Measurements from ENCODE around the gene C17orf107. TPM values are rescaled to one million over a fixed set of nuclear protein-coding genes. Genes with fewer than 3 reads are reported as not detected.

C17orf107 gene
- total and polyA plus RNA-seq, 2 experiments from 2014 or later, result 8.8 to 9.1 TPM

- Histone ChIP-seq H3K27me3 (no peaks in the 10 kb centered on the region), H2AFZ (peak within 1 kb of the TSS; percentile 72), H3K4me1 (ENCODE audit: insufficient read depth) (peaks cover 31% of the 10 kb centered on the region), H3K4me2 (peak within 1 kb of the TSS; percentile 86), H3K9me3 (ENCODE audit: low read depth) (no peaks in the 10 kb centered on the region), H4K20me1 (ENCODE audit: insufficient read depth, poor library complexity, severe bottlenecking) (peaks cover 21% of the 10 kb centered on the region), H3K4me3 (peak within 1 kb of the TSS; percentile 91), H3K36me3 (replicated peaks; ENCODE audit: insufficient read depth, low read depth) (no peaks in the 10 kb centered on the region), H3K9me2 (replicated peaks; ENCODE audit: insufficient read depth) (no peaks in the 10 kb centered on the region), H3K79me2 (peaks cover 47% of the 10 kb centered on the region), H3K27ac (peak within 1 kb of the TSS; percentile 100)
- TF ChIP-seq EZH2 (IDR thresholded peaks at IDR 0.05; ENCODE audit: borderline replicate concordance) (no peak), CTCF (IDR thresholded peaks at IDR 0.05; ENCODE audit: poor library complexity) (no peak), EZH2phosphoT487 (IDR thresholded peaks at IDR 0.05; ENCODE audit: low read depth, severe bottlenecking, unreplicated experiment) (no peak)
- 1% methylated on average over 40 of the region's 59 CpGs for WGBS (ENCODE audit: low lambda C conversion rate, missing lambda C conversion rate)
- peak; percentile 94 for DNase-seq (ENCODE audit: low spot score)
Observed at GRCh38 chr17:4948166-4948930, 49.0 kb downstream of the C17orf107 start, which contains the start of gene PFN1. TSS of gene PFN1 (minus strand) at chr17:4948530. CDS start at chr17:4948394, 136 bp downstream.

- Histone ChIP-seq H3K9me3 (ENCODE audit: low read depth) (no peaks in the 10 kb centered on the region), H3K27ac (peak overlapping the region; percentile 100), H4K20me1 (ENCODE audit: insufficient read depth, poor library complexity, severe bottlenecking) (peaks cover 21% of the 10 kb centered on the region), H3K36me3 (replicated peaks; ENCODE audit: insufficient read depth, low read depth) (no peaks in the 10 kb centered on the region), H3K27me3 (no peaks in the 10 kb centered on the region), H3K4me2 (peak overlapping the region; percentile 86), H3K79me2 (peaks cover 43% of the 10 kb centered on the region), H3K9me2 (replicated peaks; ENCODE audit: insufficient read depth) (no peaks in the 10 kb centered on the region), H2AFZ (peak overlapping the region; percentile 72), H3K4me1 (ENCODE audit: insufficient read depth) (peaks cover 31% of the 10 kb centered on the region), H3K4me3 (peak overlapping the region; percentile 61)
- 0% methylated on average over 17 of the region's 40 CpGs for WGBS (ENCODE audit: low lambda C conversion rate, missing lambda C conversion rate)
- peak; percentile 97 for DNase-seq (ENCODE audit: low spot score)
- TF ChIP-seq EZH2 (IDR thresholded peaks at IDR 0.05; ENCODE audit: borderline replicate concordance) (no peak), CTCF (IDR thresholded peaks at IDR 0.05; ENCODE audit: poor library complexity) (no peak), EZH2phosphoT487 (IDR thresholded peaks at IDR 0.05; ENCODE audit: low read depth, severe bottlenecking, unreplicated experiment) (no peak)
Observed at GRCh38 chr17:4948931-4949320, 49.6 kb downstream of the C17orf107 start.

GRCh38 chr17:4949321-4950074, 50.2 kb downstream of the C17orf107 start:
- no peaks in the 10 kb centered on the region for H3K36me3 ChIP-seq (replicated peaks; ENCODE audit: insufficient read depth, low read depth)
- H3K27ac ChIP-seq, result peak overlapping the region; percentile 100
- H2AFZ ChIP-seq, result peak overlapping the region; percentile 72
- peaks cover 21% of the 10 kb centered on the region for H4K20me1 ChIP-seq (ENCODE audit: insufficient read depth, poor library complexity, severe bottlenecking)
- H3K79me2 ChIP-seq, result peaks cover 38% of the 10 kb centered on the region
- no peaks in the 10 kb centered on the region for H3K9me3 ChIP-seq (ENCODE audit: low read depth)
- peak; percentile 92 for DNase-seq (ENCODE audit: low spot score)
- peaks cover 31% of the 10 kb centered on the region for H3K4me1 ChIP-seq (ENCODE audit: insufficient read depth)
- WGBS (ENCODE audit: low lambda C conversion rate, missing lambda C conversion rate), result 2% methylated on average over 20 of the region's 75 CpGs
- no peaks in the 10 kb centered on the region for H3K27me3 ChIP-seq
- H3K9me2 ChIP-seq (replicated peaks; ENCODE audit: insufficient read depth), result no peaks in the 10 kb centered on the region
- H3K4me3 ChIP-seq, result peak overlapping the region; percentile 61
- peak overlapping the region; percentile 86 for H3K4me2 ChIP-seq
- TF ChIP-seq EZH2phosphoT487 (IDR thresholded peaks at IDR 0.05; ENCODE audit: low read depth, severe bottlenecking, unreplicated experiment) (no peak), EZH2 (IDR thresholded peaks at IDR 0.05; ENCODE audit: borderline replicate concordance) (no peak), CTCF (IDR thresholded peaks at IDR 0.05; ENCODE audit: poor library complexity) (no peak)

All from hepatocyte (in vitro differentiated cells).